Hematopoietic multipotent progenitor cell treated with erythropoietin and hydrocortisone succinate and interleukin-3 and kit ligand, for 4 days (in vitro differentiated cells): Measurements from ENCODE around the gene CELSR1.

Experiments
- DNase-seq: peaks from one replicate; pipeline ENCODE4 v3.0.0-alpha.2; 2015

Gene CELSR1

GRCh38 chr22:46575911-46576555, 38.6 kb upstream of the CELSR1 start:
- DNase-seq, result no peak

GRCh38 chr22:46574993-46575910, 37.8 kb upstream of the CELSR1 start:
- no peak for DNase-seq

- no peak for DNase-seq
These were observed 37.1 kb upstream of the CELSR1 start for GRCh38 chr22:46574438-46574992.

- DNase-seq, result peak; percentile 52
These were observed 36.5 kb upstream of the CELSR1 start for GRCh38 chr22:46573781-46574437.

- DNase-seq, result no peak
These were observed 35.7 kb upstream of the CELSR1 start for GRCh38 chr22:46572911-46573780.

- no peak for DNase-seq
These were observed 34.3 kb upstream of the CELSR1 start for GRCh38 chr22:46571642-46572250.

GRCh38 chr22:46569848-46570695, 32.7 kb upstream of the CELSR1 start:
- DNase-seq, result no peak

- no peak for DNase-seq
These were observed 31.8 kb upstream of the CELSR1 start for GRCh38 chr22:46569055-46569847.

- no peak for DNase-seq
These were observed 30.8 kb upstream of the CELSR1 start for GRCh38 chr22:46568102-46568809.

GRCh38 chr22:46567471-46567870, 30.1 kb upstream of the CELSR1 start:
- no peak for DNase-seq

- DNase-seq, result no peak
These were observed 26.8 kb upstream of the CELSR1 start for GRCh38 chr22:46564084-46564714.

GRCh38 chr22:46563381-46564083, 26.1 kb upstream of the CELSR1 start:
- DNase-seq, result peak; percentile 89

GRCh38 chr22:46561435-46561905, 24.1 kb upstream of the CELSR1 start:
- peak; percentile 67 for DNase-seq

GRCh38 chr22:46560696-46561295, 23.4 kb upstream of the CELSR1 start:
- no peak for DNase-seq

GRCh38 chr22:46557736-46558480, 20.5 kb upstream of the CELSR1 start:
- no peak for DNase-seq

GRCh38 chr22:46556775-46557174, 19.4 kb upstream of the CELSR1 start:
- no peak for DNase-seq

GRCh38 chr22:46553189-46553588, 15.8 kb upstream of the CELSR1 start:
- no peak for DNase-seq
